BE2C (cell line): Measurements from ENCODE around the gene DDX27.

Experiments
- DNase-seq: peaks from one replicate; pipeline ENCODE4 v3.0.0-alpha.2; 2020
- H3K27me3 ChIP-seq: fragments of 250-450 bp; sonication (Bioruptor Pico); 2 replicates; pipeline ENCODE4 v1.5.1; 2020; ENCODE audit warnings: mild to moderate bottlenecking
- H3K36me3 ChIP-seq: fragments of 250-450 bp; sonication (Bioruptor Pico); 2 replicates; pipeline ENCODE4 v1.5.1; 2020; ENCODE audit warnings: mild to moderate bottlenecking
- H3K4me1 ChIP-seq: fragments of 250-450 bp; sonication (Bioruptor Pico); 2 replicates; pipeline ENCODE4 v1.5.1; 2020
- H3K4me3 ChIP-seq: 2 replicates; pipeline ENCODE4 v1.5.1; 2011; ENCODE audit warnings: low read depth, low read length
- H3K9me3 ChIP-seq: fragments of 250-450 bp; sonication (Bioruptor Pico); 2 replicates; pipeline ENCODE4 v1.5.1; 2020
- TF ChIP-seq, protein P1 (sequence below): IDR thresholded peaks from 2 replicates; pipeline ENCODE4 v1.5.1; 2012; ENCODE audit warnings: mild to moderate bottlenecking, low read depth, low read length

Gene DDX27

DNA sequence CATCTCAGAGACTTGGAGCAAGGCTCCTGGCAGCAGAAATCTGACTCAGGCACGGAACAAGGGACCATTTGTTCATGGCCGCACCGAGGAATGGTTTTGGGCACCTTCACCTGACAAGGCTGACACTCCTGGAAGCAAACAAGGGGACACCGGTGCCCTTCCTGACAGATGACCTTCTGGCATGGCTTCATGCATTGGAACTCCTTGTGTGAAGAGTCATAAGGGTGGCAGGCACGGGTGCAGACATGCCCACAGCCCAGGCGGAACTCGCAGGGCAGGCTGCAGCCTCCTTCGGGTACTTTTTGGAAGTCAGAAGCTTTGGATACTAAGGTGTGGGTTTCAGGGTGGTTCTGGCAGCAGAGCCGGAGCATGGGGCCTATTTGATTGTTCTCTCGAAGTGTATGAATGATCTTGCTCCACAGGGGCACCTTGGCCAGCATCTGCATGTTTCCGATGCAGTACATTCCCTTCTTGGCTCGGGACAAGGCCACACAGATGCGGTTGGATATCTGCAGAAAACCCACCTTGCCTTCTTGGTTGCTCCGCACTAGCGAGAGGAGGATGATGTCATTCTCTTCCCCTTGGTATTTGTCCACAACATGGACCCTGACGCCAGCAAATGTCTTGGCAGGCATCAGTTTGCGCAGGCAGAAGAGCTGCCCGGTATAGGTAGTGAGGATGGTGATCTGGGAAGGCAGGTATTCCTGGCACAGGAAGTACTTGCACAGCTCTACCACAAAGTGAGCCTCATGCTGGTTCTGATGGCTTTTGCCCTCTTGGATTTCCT lies 29.9 kb downstream of the DDX27 start:
- no peaks in the 10 kb centered on the region for H3K9me3 ChIP-seq
- H3K27me3 ChIP-seq: no peaks in the 10 kb centered on the region
- no peak for DNase-seq
- H3K4me1 ChIP-seq: no peaks in the 10 kb centered on the region
- peaks cover 66% of the 10 kb centered on the region for H3K36me3 ChIP-seq
- TF ChIP-seq, protein P1, sequence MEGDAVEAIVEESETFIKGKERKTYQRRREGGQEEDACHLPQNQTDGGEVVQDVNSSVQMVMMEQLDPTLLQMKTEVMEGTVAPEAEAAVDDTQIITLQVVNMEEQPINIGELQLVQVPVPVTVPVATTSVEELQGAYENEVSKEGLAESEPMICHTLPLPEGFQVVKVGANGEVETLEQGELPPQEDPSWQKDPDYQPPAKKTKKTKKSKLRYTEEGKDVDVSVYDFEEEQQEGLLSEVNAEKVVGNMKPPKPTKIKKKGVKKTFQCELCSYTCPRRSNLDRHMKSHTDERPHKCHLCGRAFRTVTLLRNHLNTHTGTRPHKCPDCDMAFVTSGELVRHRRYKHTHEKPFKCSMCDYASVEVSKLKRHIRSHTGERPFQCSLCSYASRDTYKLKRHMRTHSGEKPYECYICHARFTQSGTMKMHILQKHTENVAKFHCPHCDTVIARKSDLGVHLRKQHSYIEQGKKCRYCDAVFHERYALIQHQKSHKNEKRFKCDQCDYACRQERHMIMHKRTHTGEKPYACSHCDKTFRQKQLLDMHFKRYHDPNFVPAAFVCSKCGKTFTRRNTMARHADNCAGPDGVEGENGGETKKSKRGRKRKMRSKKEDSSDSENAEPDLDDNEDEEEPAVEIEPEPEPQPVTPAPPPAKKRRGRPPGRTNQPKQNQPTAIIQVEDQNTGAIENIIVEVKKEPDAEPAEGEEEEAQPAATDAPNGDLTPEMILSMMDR: no peak
- H3K4me3 ChIP-seq: no peak overlapping the region

DNA sequence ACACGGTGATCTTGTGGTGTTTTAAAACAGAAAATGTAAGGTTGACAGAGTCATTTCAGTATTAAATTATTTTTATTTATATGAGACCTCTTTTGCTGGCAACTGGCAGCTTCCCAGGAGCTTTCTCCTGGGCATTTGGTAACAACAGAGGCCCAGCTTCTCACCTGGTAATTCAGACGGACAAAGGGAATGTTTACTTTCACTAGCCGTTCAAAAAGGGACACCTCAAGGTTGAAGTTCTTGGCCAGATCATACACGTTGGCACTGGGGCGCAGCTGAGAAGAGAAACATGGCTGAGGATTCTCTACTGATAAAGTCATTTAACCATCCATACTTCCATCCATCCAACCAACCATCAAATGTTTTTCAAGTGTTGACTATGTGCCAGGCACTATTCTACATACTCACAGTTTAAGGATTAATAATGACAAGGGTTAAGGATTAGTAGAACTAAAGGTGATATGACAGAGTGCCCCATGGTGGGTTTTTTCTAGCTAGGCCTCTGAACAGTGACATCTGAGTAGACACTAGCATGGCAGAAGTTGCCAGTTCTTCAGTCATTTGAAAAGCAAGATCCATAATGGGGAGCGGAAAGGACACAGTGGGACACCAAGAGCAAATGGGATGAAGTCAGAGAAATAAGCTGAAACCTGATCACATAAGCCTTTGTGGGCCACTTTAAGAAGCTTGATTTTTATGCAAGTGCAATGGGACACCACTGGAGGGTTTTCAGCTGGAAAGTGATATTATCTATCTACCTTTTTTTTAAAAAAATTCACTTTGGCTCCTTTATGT lies 33.5 kb downstream of the DDX27 start:
- no peaks in the 10 kb centered on the region for H3K9me3 ChIP-seq
- TF ChIP-seq, protein P1: no peak
- no peaks in the 10 kb centered on the region for H3K4me1 ChIP-seq
- H3K4me3 ChIP-seq: no peak overlapping the region
- H3K36me3 ChIP-seq: peaks cover 89% of the 10 kb centered on the region
- DNase-seq: no peak
- no peaks in the 10 kb centered on the region for H3K27me3 ChIP-seq

DNA sequence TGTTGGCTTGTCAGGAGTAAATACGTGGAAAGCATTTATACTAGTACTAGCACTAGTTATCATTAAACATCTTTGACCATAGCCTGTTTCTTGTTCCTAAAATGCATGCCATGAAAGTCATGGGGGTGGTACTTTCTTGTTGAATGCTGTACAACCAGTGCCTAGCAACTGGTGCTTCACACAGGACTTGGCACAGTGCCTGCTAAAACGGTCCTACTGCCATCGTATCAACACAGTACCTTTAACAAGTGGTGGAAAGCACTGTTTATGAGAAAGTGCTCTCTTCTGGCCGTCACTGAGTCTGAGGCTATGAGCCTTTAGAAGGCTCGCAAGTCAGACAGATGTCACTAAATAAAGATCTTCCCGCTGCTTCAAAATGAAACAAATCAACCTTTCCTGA lies 37.0 kb downstream of the DDX27 start:
- TF ChIP-seq, protein P1: no peak
- Histone ChIP-seq H3K9me3 (no peaks in the 10 kb centered on the region), H3K27me3 (no peaks in the 10 kb centered on the region), H3K36me3 (peaks cover 85% of the 10 kb centered on the region), H3K4me3 (no peak overlapping the region), H3K4me1 (no peaks in the 10 kb centered on the region)
- no peak for DNase-seq

DNA sequence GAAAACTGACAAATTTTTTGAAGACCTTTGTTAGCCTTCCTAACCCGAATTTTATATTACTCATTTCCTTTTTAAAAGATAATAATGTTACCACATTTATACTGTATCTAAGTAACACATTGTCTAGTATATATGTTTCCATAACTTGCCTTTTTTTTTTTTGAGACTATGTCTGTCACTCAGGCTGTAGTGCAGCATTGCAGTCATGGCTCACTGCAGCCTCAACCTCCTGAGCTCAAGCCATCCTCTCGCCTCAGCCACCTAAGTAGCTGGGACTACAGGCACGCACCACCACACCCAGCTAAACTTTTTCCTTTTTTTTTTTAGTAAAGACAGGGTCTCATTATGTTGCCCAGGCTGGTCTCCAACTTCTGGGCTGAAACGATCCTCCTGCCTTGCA lies 40.1 kb downstream of the DDX27 start:
- Histone ChIP-seq H3K9me3 (no peaks in the 10 kb centered on the region), H3K36me3 (peaks cover 93% of the 10 kb centered on the region), H3K27me3 (no peaks in the 10 kb centered on the region), H3K4me3 (no peak overlapping the region), H3K4me1 (no peaks in the 10 kb centered on the region)
- TF ChIP-seq, protein P1: no peak
- no peak for DNase-seq

DNA sequence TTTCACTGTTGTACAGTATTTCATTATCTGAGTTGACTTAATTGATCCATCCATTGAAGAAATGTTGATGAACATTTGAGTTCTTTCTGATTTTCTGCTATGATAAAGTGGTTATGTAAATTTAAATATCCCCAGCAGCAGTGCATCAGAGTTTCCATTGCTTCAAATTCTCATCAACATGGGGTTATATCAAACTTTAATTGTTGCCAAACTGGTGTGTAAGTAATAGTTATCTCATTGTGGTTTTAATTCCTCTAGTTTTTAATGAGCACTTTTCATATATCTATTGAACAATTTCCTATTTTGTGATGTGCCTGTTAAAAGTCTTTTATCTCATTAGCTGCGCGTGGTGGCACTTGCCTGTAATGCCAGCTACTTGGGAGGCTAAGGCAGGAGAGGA lies 40.6 kb downstream of the DDX27 start:
- DNase-seq: no peak
- Histone ChIP-seq H3K36me3 (peaks cover 94% of the 10 kb centered on the region), H3K27me3 (no peaks in the 10 kb centered on the region), H3K9me3 (no peaks in the 10 kb centered on the region), H3K4me3 (no peak overlapping the region), H3K4me1 (no peaks in the 10 kb centered on the region)
- TF ChIP-seq, protein P1: no peak

DNA sequence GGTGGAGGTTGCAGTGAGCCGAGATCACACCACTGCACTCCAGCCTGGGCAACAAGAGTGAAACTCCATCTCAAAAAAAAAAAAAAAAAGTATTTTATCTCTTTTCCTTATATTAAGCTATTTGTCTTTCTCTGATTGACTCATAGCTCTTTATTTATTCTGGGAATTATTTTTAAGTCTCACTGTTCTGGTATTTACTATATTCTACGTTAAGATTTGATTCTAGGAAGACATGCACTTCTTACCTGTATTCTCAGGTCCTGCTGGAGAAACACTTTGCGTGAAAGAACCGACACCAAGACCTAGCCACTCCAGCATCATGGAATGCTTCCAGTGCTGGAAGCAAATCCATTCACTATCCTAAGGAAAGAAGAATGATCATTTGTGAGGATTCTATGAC lies 41.0 kb downstream of the DDX27 start:
- no peak overlapping the region for H3K4me3 ChIP-seq
- no peaks in the 10 kb centered on the region for H3K27me3 ChIP-seq
- no peaks in the 10 kb centered on the region for H3K4me1 ChIP-seq
- H3K36me3 ChIP-seq: peaks cover 95% of the 10 kb centered on the region
- no peak for DNase-seq
- H3K9me3 ChIP-seq: no peaks in the 10 kb centered on the region
- TF ChIP-seq, protein P1: no peak
